Measurements from ENCODE around the gene UVSSA. TPM values are rescaled to one million over a fixed set of nuclear protein-coding genes. Genes with fewer than 3 reads are reported as not detected.
A peak's percentile ranks its signal among the peaks of the same experiment; 100 is the strongest.

UVSSA gene
- total and polyA plus RNA-seq, 9 of the 15 experiments (the other 6 are each of a cell fraction or from before 2014, with no cell fraction given), result 0.21 to 14.6 (median 3.3) TPM

- TF ChIP-seq CHCHD3 (CRISPR knock-in tag; IDR thresholded peaks at IDR 0.05), result no peak
- TF ChIP-seq FIP1L1 (IDR thresholded peaks at IDR 0.05; ENCODE audit: low read depth, low read length, poor library complexity, severe bottlenecking), result peak; percentile 75
- peak; percentile 95 for TF ChIP-seq ZC3H4 (CRISPR knock-in tag; IDR thresholded peaks at IDR 0.05; ENCODE audit: borderline replicate concordance)
- TF ChIP-seq HDAC1 (IDR thresholded peaks at IDR 0.05), result peak; percentile 92 to 100; a peak in 3 of 4 replicates
- TF ChIP-seq, protein P1, sequence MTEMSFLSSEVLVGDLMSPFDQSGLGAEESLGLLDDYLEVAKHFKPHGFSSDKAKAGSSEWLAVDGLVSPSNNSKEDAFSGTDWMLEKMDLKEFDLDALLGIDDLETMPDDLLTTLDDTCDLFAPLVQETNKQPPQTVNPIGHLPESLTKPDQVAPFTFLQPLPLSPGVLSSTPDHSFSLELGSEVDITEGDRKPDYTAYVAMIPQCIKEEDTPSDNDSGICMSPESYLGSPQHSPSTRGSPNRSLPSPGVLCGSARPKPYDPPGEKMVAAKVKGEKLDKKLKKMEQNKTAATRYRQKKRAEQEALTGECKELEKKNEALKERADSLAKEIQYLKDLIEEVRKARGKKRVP (CRISPR knock-in tag; IDR thresholded peaks at IDR 0.05), result peak; percentile 65; the same call in 1 of the 2 replicates
- peak; percentile 93 for TF ChIP-seq MECOM (CRISPR knock-in tag; IDR thresholded peaks at IDR 0.05)
- no peak for TF ChIP-seq GATAD2A (IDR thresholded peaks at IDR 0.05)
- 0 out of 2 replicates have a peak, but pooled peaks have one; percentile 24 for TF ChIP-seq FOXJ2 (tag; IDR thresholded peaks at IDR 0.05)
- no peak for TF ChIP-seq ZNF778 (CRISPR knock-in tag; IDR thresholded peaks at IDR 0.05)
- no peak for TF ChIP-seq RBM15 (IDR thresholded peaks at IDR 0.05; ENCODE audit: insufficient read depth, low read length)
- no peak for TF ChIP-seq ETV6 (IDR thresholded peaks at IDR 0.05; ENCODE audit: borderline replicate concordance in 1 of 2, low read depth in 2 of 2, low read length in 1 of 2)
- TF ChIP-seq ETV6 (CRISPR knock-in tag; IDR thresholded peaks at IDR 0.05; ENCODE audit: borderline replicate concordance), result peak; percentile 100
- peak; percentile 94 for TF ChIP-seq ZNF197 (CRISPR knock-in tag; IDR thresholded peaks at IDR 0.05; ENCODE audit: low read depth)
- TF ChIP-seq, protein P2, sequence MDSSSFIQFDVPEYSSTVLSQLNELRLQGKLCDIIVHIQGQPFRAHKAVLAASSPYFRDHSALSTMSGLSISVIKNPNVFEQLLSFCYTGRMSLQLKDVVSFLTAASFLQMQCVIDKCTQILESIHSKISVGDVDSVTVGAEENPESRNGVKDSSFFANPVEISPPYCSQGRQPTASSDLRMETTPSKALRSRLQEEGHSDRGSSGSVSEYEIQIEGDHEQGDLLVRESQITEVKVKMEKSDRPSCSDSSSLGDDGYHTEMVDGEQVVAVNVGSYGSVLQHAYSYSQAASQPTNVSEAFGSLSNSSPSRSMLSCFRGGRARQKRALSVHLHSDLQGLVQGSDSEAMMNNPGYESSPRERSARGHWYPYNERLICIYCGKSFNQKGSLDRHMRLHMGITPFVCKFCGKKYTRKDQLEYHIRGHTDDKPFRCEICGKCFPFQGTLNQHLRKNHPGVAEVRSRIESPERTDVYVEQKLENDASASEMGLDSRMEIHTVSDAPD (CRISPR knock-in tag; IDR thresholded peaks at IDR 0.05), result 0 out of 2 replicates have a peak, but pooled peaks have one; percentile 10
- no peak for TF ChIP-seq ZNF699 (CRISPR knock-in tag; IDR thresholded peaks at IDR 0.05; ENCODE audit: insufficient replicate concordance)
- TF ChIP-seq TCF7 (IDR thresholded peaks at IDR 0.05; ENCODE audit: borderline replicate concordance), result no peak
- no peak for TF ChIP-seq ZNF551 (CRISPR knock-in tag; IDR thresholded peaks at IDR 0.05)
- TF ChIP-seq, protein P3, sequence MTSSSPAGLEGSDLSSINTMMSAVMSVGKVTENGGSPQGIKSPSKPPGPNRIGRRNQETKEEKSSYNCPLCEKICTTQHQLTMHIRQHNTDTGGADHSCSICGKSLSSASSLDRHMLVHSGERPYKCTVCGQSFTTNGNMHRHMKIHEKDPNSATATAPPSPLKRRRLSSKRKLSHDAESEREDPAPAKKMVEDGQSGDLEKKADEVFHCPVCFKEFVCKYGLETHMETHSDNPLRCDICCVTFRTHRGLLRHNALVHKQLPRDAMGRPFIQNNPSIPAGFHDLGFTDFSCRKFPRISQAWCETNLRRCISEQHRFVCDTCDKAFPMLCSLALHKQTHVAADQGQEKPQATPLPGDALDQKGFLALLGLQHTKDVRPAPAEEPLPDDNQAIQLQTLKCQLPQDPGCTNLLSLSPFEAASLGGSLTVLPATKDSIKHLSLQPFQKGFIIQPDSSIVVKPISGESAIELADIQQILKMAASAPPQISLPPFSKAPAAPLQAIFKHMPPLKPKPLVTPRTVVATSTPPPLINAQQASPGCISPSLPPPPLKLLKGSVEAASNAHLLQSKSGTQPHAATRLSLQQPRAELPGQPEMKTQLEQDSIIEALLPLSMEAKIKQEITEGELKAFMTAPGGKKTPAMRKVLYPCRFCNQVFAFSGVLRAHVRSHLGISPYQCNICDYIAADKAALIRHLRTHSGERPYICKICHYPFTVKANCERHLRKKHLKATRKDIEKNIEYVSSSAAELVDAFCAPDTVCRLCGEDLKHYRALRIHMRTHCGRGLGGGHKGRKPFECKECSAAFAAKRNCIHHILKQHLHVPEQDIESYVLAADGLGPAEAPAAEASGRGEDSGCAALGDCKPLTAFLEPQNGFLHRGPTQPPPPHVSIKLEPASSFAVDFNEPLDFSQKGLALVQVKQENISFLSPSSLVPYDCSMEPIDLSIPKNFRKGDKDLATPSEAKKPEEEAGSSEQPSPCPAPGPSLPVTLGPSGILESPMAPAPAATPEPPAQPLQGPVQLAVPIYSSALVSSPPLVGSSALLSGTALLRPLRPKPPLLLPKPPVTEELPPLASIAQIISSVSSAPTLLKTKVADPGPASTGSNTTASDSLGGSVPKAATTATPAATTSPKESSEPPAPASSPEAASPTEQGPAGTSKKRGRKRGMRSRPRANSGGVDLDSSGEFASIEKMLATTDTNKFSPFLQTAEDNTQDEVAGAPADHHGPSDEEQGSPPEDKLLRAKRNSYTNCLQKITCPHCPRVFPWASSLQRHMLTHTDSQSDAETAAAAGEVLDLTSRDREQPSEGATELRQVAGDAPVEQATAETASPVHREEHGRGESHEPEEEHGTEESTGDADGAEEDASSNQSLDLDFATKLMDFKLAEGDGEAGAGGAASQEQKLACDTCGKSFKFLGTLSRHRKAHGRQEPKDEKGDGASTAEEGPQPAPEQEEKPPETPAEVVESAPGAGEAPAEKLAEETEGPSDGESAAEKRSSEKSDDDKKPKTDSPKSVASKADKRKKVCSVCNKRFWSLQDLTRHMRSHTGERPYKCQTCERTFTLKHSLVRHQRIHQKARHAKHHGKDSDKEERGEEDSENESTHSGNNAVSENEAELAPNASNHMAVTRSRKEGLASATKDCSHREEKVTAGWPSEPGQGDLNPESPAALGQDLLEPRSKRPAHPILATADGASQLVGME (CRISPR knock-in tag; IDR thresholded peaks at IDR 0.05), result peak; percentile 76; the same call in 1 of the 2 replicates
Measured at GRCh38 chr4:1410491-1411325, 63.7 kb downstream of the UVSSA start (continued).

Measured in K562 (cell line).